ENCODE results near the gene MACROD2. TPM values are rescaled to one million over a fixed set of nuclear protein-coding genes. Genes with fewer than 3 reads are reported as not detected.

The MACROD2 gene
- total RNA-seq, 1 donor from 2014 or later = 78.2 TPM

DNA sequence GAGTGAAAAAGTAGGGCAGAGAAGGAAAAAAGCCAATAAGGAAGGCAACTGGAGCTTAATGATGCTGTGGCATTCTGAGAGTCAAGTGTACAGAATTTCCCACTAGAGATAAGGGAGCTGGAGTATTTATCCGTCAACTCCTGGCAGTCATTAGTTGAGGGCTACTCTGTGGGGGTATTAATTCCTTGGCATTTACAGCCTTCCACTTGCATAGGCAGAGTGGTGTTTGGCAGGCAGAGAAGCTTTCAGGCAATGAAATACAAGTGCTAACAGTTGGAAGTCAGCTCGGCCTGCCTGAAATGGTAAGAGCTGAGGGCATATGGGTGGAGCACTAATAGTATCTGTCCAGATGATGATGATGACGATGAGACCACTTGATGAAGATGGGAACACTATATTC, 549.4 kb downstream of the MACROD2 start:
- no peak for DNase-seq
- ATAC-seq = peak; percentile 72
- no peak for TF ChIP-seq CTCF (IDR thresholded peaks at IDR 0.05)

GRCh38 chr20:14550655-14551054, 555.3 kb downstream of the MACROD2 start:
- no peak overlapping the region for H3K27ac ChIP-seq
- no peaks in the 10 kb centered on the region for H3K27me3 ChIP-seq
- no peak overlapping the region for H3K4me3 ChIP-seq
- H3K4me1 ChIP-seq = no peaks in the 10 kb centered on the region
- H3K36me3 ChIP-seq = no peaks in the 10 kb centered on the region
- DNase-seq (no peak), ATAC-seq (no peak)
- no peaks in the 10 kb centered on the region for H3K9me3 ChIP-seq
- TF ChIP-seq CTCF (IDR thresholded peaks at IDR 0.05) = no peak
- intact Hi-C loops (cut with DNase I) = no loop called here

More for the DNA sequence above, 549.4 kb downstream of the MACROD2 start:
- H3K36me3 ChIP-seq = no peaks in the 10 kb centered on the region
- no peaks in the 10 kb centered on the region for H3K27me3 ChIP-seq
- H3K4me1 ChIP-seq = no peaks in the 10 kb centered on the region
- intact Hi-C loops (cut with DNase I) = no loop called here
- H3K4me3 ChIP-seq = no peak overlapping the region
- H3K27ac ChIP-seq = no peak overlapping the region
- no peaks in the 10 kb centered on the region for H3K9me3 ChIP-seq

- Histone ChIP-seq H3K4me1 (no peaks in the 10 kb centered on the region), H3K36me3 (no peaks in the 10 kb centered on the region), H3K27ac (no peak overlapping the region), H3K4me3 (no peak overlapping the region), H3K9me3 (no peaks in the 10 kb centered on the region), H3K27me3 (no peaks in the 10 kb centered on the region)
- ATAC-seq = no peak
- no peak for DNase-seq
- intact Hi-C loops (cut with DNase I) = no loop called here
- TF ChIP-seq CTCF (IDR thresholded peaks at IDR 0.05) = no peak
Observed at GRCh38 chr20:14553774-14554534, 558.6 kb downstream of the MACROD2 start.

- Histone ChIP-seq H3K36me3 (no peaks in the 10 kb centered on the region), H3K27ac (no peak overlapping the region), H3K4me1 (no peaks in the 10 kb centered on the region), H3K27me3 (no peaks in the 10 kb centered on the region), H3K4me3 (no peak overlapping the region), H3K9me3 (no peaks in the 10 kb centered on the region)
- TF ChIP-seq CTCF (IDR thresholded peaks at IDR 0.05) = no peak
- no peak for ATAC-seq
- no peak for DNase-seq
- intact Hi-C loops (cut with DNase I) = no loop called here
Observed at GRCh38 chr20:14555676-14556075, 560.4 kb downstream of the MACROD2 start.

DNA sequence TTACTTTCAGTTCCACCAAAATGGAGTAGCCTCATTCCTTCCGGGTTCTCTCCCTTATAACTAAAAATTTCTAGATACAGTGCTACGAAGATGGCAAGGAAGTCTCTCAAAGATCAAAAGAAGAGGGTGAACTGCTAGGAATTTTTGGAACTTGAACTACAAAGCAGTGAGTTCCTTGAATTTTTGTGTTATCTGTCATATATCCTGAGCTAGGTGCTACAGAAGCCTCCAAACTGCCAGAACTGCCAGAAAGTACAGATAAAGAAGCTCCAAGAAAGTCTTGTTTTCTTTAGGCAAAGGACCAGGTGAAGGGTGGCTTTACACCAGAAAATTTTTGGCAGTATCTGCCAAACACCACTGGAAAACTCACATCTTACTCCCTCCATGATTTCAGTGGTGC, 560.9 kb downstream of the MACROD2 start:
- Histone ChIP-seq H3K9me3 (no peaks in the 10 kb centered on the region), H3K4me3 (no peak overlapping the region), H3K27ac (no peak overlapping the region), H3K27me3 (no peaks in the 10 kb centered on the region), H3K36me3 (no peaks in the 10 kb centered on the region), H3K4me1 (no peaks in the 10 kb centered on the region)
- no peak for TF ChIP-seq CTCF (IDR thresholded peaks at IDR 0.05)
- ATAC-seq (no peak), DNase-seq (no peak)
- intact Hi-C loops (cut with DNase I) = no loop called here

Measured in upper lobe of right lung (tissue), 1 donor.